Measurements from ENCODE around the gene HEATR5A. TPM values are rescaled to one million over a fixed set of nuclear protein-coding genes. Genes with fewer than 3 reads are reported as not detected.
"Not testable (repeated sequence)": the region's sequence is repeated elsewhere in the genome, so short reads cannot be mapped to it uniquely, and the experiment has no call there.

HEATR5A gene
- 21.6 and 31.6 TPM in 2 replicates for total RNA-seq (2014; rRNA removed; shearing (Covaris generic))

DNA sequence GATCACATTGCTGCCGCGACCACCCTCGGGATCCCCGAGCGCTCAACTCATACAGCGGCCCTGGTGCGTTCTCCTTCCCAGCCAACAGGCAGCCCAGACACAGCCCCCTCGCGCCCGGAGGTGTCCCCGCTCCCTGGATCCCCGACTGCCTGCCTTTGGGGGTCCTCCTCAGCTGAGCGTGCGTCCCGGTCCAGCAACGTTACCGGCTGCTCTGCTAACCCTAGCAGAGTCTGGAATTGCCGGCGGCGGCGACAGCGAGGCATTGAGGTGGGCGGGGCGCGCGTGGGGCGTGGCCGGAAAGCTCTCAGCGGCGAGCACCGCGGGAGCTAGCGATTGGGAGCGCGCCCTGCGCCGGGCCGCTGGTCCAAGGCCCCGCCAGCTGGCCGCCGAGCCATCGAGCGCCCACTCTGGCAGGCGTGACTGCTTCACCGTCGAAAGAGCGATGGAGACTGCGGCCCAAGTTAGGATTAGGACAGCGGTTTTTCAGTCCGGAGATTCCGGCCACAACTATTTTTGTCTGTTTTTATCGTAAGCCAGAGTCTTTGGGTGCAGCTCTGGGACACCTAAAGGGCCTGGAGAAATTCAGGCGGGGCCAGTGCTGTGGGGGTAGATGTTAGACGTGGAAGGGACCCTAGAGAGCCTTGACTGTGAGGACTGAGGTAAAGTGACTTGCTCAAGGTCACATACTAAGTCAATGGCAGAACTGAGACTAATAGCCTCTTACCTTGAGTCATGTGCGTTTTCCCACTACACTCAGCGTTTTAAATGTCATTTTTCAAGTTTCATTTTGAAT, at the start of gene HEATR5A:
Gene HEATR5A (minus strand): TSS at position 232 of the 793 bp plus-strand sequence. CDS start 17,575 bp downstream, outside the sequence.
- DNase-seq (ENCODE audit: low spot score): peak; percentile 74

DNA sequence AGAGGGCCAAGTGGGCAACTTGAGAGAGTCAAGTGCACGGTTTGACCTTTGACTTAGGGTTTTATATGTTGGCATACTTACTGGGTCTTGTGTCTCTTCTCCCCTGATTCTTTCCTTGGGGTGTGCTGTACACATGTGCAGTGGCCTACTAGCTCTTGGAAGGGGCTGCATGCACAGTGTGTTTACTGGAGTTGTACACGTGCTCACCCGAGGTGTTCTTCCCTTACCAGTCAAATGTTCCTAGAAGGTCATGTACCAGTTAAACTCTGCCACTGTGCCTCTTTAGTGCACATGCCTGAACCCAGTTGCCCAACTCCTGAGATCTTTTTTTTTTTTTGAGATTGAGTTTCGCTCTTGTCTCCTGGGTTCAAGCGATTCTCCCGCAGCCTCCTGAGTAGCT, 46.2 kb upstream of the HEATR5A start:
- DNase-seq (ENCODE audit: low spot score): no peak

DNA sequence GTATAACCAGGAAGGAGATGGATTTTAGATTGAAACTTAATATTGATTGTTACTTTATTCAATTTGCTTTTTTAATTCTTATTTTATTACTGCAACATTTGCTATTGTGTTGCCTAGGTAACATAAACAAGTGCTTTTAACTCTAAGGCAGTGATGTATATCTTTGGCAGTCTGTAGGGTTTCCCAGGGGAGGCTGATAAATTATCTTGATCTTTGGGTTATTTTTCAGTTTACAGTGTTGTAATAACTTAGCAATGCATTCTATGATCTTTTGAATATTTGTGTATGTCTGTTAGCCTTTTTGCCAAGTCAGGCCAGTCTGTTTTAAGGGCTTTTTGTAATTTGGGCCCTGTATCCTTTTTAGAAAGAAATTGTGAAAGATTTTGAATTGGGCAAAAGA, 44.8 kb upstream of the HEATR5A start:
- no peak for DNase-seq (ENCODE audit: low spot score)

DNA sequence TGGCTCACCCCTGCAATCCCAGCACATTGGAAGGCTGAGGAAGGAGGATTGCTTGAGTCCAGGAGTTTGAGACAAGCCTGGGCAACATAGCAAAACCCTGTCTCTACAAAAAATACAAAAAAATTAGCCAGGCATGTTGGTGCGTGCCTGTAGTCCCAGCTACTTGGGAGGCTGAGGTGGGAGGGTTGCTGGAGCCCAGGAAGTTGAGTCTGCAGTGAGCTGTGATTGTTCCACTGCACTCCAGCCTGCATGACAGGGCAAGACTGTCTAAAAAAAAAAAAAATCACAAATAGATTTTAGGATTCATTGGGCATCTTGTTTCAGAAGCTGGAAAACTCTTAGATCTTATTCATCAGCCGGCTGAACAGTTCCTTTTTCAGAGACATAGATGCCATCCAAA, 42.1 kb upstream of the HEATR5A start:
- DNase-seq (ENCODE audit: low spot score): not testable (repeated sequence)

DNA sequence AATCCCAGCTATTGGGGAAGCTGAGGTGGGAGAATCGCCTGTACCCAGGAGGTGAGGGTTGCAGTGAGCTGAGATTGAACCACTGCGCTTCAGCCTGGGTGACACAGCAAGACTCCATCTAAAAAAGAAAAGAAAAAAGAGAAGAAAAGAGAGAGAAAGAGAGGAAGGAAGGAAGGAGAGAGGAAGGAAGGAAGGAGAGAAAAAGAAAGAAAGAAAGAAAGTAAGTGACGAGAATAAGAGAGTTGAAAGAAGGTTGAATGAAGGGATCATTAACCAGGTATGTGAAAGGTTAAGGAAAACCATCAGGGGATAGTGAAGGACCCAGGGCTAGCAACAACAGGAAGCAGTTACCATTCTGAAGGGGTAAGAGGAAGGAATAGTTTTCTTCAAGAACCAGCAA, 41.2 kb upstream of the HEATR5A start:
- no peak for DNase-seq (ENCODE audit: low spot score)

DNA sequence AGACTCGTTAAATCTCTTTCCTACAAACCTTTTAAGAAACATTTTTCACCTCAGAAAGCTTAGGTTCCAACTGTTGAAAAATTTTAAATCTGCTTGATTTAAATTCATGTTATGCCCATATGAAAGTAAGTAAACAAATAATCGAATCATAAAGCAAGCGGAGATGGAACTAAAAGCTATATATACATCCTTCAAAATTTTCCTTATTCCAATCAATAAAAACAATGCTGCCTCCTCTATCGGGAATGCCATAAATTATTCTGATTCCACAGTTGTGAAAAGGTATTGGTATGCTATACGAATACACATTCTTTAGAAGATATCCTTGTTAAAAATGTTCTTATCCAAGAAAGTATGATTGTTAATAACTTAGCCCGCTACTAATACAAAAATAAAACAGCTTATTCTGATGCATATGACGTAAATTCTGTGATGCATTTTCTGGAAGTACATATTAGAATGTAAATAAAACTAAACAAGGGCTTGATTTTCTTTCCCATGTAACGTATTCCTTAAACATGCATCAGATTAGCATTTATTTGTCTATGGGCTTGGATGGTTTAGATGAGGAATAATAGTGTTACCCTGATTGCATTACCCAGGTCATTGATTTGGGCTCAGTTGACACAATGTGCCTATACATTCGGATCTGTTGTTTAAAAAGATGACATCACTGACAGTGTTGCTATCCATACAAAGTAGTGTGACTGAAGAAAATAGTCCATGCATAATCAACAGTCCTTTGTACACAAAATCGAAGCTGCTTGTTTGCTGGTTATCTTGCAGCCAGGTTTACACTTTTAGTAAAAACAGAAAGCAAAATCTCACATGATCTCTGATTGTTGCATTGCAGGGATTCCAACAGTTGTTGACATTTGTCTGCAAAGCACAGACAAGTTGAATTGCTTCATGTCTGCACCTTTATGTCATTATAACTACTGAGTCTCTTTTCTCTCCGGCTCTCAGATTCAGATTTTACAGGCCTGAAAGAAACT, 37.6 kb upstream of the HEATR5A start:
- no peak for DNase-seq (ENCODE audit: low spot score)

DNA sequence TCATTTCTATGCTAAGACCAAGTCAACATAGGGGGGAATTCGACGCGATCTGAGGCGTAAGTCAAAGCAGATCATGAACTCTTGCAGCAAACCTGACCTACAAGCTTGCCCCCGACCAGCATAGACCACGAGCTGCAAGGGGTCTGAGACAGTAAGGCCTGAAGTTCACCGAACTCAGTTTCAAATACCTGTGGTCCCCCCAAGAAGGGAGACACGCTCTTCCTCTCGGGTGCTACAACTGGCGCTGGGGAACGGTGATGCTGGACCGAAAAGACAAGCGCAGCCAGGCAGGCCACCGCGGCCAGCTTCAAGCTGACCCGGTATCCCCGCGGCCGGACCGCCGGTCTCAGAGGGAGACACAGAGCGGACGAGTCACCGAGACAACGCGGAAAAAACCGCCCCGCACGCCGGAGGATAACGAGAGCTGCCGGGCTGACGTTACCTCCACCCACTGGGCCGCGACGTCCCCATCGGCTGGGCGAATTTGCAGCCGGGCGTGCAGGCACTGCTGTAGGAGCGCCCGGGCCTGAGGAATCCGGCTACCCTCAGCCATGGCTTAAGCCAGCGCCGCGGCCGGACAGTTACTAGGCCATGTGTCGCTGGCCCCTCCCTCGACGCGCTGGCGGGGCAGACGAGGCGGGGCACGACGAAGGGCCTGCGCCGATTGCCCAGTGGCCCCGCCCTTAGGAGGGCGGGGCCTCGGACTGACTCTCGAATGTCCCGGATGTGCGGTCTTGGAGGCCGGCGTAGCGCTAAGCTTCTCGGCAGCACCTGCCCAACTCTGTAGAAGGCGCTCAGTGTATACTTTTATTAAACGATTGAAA, 36.7 kb upstream of the HEATR5A start, which contains the start of gene DTD2:
Gene DTD2 (minus strand): TSS at position 666 of the 824 bp plus-strand sequence. CDS start 113 bp downstream, at position 553.
- DNase-seq (ENCODE audit: low spot score): peak; percentile 77

DNA sequence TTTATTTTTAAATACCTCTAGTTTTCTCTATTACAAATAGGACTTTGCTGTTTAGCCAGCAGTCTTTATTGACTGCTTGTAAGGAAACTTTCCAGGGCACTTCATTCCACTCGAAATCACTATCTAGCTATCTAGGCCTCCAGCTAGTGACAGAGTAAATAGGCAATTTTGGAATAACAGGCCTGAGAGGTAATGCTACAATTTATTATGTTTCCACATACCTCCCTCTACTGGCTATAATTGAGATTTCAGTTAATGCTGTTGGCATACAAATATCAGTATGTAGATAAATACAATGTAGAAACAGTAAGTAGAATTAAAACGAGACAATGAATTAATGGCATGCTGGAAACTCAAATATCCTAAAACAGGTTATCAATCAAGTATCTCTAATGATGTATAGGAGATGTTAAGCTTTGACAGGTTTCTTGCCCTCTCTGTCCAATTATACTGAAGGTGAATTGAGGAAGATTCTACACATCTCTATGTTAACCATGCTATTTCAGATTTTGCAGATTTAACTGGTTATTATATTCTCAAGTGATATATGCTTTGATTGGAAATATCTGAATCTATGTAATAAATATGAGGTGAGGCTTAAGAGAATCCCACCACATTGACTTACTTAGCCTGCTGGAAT, 29.7 kb upstream of the HEATR5A start:
- peak; percentile 3 for DNase-seq (ENCODE audit: low spot score)

DNA sequence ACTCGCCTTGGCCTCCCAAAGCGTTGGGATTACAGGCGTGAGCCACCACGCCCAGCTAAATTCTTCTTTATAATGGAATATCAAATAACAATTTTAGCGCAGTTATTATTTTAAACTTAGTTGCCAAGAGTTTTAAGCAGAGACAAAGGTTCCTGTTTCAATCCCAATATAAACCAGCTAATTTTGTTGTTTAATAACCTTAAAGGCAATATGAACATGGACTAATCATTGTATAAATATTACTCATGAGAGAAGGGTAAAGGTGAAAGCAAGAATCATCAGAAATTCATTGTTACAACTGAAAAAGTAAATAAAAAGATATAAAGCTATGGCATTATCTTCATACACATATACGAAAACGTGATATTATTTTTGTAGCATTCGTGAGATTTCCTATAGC, 28.8 kb upstream of the HEATR5A start:
- no peak for DNase-seq (ENCODE audit: low spot score)

DNA sequence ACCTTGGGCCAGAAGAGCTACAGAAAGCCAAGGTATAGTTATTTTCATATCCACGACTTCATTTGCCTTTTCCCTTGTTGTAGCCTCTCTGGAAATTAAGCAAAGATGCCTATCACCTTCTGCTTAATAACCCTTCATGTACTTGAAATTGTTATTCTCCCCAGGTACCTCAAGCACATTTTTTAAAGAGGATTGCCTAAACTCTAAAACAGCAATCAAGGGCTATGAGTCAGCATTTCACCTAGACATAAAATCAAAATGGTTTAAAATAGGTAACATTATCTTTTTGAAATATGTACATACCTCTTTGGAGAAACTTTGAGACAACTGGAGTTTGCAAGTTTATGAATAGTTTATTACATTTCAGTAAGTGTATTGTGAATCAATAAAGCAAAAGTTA, 25.4 kb upstream of the HEATR5A start:
- DNase-seq (ENCODE audit: low spot score): no peak

DNA sequence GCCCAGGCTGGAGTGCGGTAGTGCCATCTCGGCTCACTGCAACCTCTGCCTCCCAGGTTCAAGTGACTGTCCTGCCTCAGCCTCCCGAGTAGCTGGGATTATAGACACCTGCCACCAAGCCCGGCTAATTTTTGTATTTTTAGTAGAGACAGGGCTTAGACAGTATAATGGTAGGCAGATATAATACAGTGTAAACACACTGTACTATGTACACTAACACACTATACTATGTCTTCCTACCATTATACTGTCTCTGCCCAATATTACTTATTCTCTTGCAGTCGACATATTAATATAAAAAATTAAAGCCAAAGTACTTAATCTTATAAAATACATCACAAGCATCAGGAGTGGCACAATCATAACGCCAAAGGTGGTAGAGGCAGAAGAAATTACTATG, 21.9 kb upstream of the HEATR5A start:
- DNase-seq (ENCODE audit: low spot score): no peak

DNA sequence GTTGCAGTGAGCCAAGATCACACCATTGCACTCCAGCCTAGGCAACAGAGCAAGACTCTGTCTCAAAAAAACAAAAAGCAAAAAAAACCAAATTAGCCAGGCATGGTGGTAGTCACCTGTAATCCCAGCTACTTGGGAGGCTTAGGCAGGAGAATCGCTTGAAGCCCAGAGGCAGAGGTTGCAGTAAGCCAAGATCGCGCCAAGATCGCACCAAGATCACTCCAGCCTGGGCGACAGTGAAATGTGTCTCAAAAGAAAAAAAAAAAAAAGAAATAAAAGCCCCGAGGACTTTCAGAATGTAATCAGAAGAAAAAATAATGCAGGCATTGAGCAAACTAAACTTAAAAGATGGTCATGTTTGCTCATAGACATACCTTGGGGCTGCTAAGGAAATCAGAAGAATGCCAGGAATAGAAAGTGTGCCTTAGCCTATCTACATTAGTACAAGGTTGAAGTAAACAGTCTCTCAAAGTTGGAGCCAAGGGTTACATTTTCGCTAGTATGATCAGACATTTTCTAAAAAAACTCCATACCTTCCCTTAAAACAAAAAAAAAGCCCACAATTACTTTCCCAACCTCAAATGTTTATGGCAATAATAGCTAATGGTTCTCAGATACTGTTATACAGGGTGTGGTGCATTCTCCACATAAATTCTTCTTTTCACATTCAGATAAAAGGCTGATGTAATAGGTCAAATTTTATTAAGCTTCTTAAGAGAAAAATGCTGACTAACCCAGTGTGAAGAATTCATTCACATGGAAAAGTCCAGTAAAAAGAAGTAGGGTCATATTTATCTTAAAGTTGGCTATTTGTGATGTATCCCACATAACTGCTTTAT, 21.1 kb upstream of the HEATR5A start:
- peak; percentile 27 for DNase-seq (ENCODE audit: low spot score)

DNA sequence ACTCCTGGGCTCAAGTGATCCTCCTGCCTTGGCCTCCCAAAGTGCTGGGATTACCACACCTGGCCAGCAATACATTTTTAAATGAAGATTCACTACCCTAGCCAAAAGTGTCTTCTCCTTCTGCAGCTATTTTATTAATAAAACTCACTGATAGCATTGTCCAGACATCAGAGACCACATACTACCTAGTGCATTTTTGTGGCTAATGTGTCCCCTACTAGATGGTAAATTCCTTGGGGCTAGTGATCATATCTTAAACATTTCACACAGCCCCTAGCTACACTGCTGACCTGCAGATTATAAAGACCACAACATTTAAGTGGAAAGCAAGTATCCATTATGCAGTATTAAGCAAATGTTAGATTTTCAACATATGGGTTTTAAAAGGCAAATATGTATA, 19.9 kb upstream of the HEATR5A start:
- no peak for DNase-seq (ENCODE audit: low spot score)

DNA sequence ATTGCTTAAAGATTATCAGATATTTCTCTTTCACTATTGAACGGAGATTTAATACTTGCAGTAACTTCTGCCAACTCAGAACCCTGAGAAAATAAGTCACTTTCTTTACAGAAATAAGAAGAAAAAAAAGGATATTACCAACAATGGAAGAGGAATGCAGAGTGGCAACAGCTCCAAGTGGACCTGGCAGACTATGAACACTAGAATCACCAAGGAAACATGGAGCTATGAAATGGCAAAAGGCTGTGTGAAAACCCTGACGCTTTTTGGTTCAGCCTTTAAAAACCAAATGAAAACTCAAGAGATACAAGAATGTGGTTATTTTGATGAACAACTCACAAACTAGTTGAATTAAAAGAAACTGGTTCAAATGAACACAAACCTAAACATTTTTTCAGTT, 19.2 kb upstream of the HEATR5A start:
- no peak for DNase-seq (ENCODE audit: low spot score)

DNA sequence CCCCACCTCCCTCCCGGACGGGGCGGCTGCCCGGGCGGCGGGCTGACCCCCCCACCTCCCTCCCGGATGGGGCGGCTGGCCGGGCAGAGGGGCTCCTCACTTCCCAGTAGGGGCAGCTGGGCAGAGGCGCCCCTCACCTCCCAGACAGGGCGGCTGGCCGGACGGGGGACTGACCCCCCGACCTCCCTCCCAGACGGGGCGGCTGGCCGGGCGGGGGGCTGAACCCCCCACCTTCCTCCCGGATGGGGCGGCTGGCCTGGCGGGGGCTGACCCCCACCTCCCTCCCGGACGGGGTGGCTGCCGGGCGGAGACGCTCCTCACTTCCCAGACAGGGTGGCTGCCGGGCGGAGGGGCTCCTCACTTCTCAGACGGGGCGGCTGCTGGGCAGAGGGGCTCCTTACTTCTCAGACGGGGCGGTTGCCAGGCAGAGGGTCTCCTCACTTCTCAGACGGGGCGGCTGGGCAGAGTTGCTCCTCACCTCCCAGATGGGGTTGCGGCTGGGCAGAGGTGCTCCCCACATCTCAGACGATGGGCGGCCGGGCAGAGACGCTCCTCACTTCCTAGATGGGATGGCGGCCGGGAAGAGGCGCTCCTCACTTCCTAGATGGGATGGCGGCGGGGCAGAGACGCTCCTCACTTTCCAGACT, 16.8 kb upstream of the HEATR5A start:
- DNase-seq (ENCODE audit: low spot score): not testable (repeated sequence)

DNA sequence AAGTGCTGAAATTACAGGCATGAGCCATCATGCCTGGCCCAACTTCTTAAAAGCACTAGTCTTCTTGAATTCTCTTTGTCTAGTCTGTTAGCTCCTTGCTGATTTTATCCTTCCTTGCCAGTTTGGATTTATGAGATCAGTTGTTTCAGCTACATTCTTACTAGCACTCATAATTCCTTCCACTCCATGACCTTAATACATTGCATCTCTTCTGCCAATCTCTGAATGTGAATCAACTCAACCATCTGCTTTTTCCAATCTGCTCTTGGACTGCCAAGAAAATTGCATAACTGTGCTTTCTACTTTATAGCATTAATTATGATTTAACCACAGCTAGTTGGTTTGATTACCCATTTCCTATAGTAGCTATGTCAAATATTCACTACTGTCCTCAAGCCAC, 14.9 kb upstream of the HEATR5A start:
- DNase-seq (ENCODE audit: low spot score): no peak

DNA sequence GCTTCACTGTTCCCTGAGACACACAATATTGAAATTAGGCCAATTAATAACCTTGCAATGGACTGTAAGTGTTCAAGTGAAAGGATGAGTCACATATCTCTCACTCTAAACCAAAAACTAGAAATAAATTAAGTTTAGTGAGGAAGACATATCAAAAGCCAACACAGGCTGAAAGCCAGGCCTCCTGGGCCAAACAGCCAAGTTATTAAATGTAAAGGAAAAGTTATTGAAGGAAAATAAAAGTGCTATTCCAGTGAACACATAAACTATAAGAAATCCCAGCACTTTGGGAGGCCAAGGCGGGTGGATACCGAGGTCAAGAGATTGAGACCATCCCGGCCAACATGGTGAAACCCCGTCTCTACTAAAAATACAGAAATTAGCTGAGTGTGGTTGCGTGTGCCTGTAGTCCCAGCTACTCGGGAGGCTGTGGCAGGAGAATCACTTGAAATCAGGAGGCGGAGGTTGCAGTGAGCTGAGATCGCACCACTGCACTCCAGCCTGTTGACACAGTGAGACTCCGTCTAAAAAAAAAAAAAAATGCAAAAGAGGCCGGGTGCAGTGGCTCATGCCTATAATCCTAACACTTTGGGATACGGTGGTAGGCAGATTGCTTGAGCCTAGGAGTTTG, 10.4 kb upstream of the HEATR5A start:
- DNase-seq (ENCODE audit: low spot score): no peak

DNA sequence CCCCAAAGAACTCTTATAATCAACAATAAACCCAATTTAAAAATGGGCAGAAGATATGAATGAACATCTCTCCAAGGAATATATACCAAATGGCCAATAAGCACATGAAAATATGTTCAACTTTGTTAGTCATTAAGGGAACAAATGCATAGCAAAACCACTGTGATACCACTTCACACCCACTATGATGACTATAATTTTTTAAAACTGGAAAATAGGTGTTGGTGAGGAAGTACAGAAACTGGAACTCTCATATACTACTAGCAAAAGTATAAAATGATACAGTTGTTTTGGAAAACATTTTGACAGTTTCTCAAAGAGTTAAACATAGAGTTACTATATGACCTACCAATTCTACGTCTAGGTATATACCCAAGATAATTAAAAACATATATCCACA, 9.4 kb upstream of the HEATR5A start:
- no peak for DNase-seq (ENCODE audit: low spot score)

DNA sequence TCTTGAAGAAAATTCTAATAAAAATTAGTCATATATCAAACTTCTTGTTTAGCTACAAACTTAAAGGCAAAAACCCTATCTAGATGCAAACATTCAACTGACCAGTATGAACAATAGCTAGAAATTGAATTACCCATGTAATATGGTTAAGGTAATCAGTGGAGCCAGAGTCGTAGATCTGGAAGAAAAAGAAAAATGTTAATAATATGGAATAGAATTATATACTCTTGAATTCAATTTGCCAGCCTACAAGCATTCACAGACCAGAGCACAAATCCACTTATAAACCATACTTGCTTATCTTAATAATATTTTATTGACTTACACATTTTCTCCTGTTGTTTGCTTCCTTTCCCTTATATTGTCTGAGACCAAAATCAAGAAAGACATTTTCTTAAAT, 7.7 kb upstream of the HEATR5A start:
- DNase-seq (ENCODE audit: low spot score): no peak
